Fibroblast of skin of scalp (primary cell): Measurements from ENCODE around the gene CLASP1.
"Not testable (repeated sequence)": the region's sequence is repeated elsewhere in the genome, so short reads cannot be mapped to it uniquely, and the experiment has no call there.

ENCODE experiments used
- DNase-seq: peaks from one replicate; pipeline ENCODE4 v3.0.0-alpha.2; 2013

Gene CLASP1

DNA sequence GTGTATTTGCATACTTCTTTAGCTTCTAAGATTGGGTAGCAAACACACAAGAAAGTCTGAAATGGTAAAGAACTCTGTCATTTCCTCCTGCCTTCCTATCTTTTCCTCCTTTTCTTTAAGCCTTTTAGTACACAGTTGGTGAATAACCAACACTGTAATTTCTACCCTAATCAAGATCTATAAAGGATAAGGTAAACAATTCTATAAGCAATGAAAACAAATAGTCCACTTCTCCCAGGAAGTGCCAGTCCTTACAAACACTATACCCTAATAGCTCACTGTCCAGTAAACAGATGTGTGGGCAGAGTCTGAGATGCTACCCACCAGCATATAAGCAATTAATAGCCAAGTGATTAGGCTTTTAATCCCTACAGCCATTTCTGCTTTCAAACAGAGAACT lies 283.2 kb downstream of the CLASP1 start:
- no peak for DNase-seq

DNA sequence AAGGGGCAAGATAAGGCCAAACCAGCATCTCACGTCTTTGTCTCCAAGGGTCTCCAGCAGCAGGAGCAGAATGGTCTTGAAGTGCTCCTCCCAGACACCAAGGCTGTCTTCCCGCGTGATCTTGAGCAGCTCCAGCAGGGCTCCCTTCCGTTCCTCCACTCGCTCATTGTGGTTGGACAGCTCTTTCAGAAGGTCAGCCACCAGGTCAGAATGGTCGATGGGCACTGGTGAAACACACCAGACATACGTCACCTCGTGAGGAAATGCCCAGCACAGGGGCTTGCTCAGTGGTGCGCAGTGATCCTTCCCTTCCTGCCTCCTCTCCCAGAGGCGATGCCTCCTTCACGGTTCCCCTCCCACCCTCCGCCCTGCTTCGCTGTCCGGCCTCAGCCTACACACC lies 284.2 kb downstream of the CLASP1 start:
- no peak for DNase-seq

DNA sequence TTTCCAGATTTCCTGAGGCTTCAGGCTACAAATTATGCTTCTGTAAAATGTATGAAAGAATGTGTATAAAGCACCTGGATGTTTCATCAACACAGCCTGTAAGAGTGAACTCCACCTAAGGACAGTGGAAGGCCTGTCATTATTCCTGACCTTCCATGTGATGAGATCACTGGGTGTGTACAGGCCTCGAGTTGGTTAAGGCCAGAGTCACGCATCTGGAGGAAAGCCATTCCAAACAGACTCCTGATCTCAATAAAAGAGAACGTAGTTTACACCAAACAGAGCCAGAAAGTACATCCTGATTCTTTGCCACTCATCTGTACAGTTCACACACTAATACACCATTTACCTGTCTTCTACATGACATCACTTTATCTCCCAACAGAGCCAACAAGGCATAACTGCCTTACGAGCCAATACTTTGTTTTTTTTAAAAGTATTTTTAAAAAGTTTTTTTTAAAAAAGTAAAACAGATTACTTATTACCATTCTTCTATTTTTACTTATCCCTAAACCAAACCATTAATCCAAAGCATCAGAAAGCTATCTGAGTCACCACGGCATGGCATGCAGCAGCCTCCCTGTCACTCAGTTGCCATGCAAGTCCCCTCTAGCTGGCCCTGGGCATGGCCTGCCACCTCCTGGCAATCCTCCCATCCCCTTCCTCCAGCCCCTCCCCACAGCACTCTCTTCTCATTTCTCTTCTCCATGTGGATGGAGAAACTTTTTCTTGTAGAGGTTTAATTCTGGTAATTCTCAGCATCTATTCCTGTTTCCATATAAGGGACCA lies 285.4 kb downstream of the CLASP1 start:
- DNase-seq = peak; percentile 26

DNA sequence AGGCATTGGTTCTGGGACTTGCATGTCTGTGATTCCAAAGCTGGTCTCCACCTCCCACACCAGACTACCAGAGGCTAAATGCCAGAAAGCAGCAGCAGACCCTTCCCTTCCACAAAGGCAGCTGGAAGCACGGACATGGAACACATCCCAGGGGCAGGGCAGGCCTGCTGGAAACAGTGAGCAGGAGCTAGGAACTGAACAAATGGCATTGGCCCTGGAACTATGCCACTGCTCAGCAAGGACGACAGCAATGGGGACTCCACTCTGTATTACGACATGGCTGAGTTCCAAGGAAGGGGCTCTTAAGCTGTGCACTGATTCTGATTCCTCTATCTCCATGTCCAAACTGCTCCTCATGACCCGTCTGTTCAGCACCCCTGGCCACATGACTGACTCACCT lies 286.5 kb downstream of the CLASP1 start:
- DNase-seq = no peak

DNA sequence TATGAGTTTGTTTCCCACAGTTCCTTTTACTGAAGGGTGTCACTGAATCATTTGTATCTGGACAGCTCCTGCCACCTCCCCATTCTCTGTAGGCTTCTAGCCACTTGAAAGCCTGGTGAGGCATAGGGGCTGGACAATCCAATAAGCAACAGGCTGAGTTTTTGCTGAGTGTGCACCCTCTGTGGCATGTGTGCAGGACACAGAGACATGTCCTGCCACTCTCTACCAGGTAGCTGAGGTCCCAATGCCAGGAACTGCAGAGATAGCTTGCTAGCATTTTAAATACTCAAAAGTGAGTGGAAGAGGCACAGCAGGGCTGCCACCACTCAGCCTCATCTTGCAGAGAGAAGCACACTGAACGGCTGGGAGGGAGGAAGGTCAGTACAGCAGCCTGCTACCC lies 287.0 kb downstream of the CLASP1 start:
- no peak for DNase-seq

DNA sequence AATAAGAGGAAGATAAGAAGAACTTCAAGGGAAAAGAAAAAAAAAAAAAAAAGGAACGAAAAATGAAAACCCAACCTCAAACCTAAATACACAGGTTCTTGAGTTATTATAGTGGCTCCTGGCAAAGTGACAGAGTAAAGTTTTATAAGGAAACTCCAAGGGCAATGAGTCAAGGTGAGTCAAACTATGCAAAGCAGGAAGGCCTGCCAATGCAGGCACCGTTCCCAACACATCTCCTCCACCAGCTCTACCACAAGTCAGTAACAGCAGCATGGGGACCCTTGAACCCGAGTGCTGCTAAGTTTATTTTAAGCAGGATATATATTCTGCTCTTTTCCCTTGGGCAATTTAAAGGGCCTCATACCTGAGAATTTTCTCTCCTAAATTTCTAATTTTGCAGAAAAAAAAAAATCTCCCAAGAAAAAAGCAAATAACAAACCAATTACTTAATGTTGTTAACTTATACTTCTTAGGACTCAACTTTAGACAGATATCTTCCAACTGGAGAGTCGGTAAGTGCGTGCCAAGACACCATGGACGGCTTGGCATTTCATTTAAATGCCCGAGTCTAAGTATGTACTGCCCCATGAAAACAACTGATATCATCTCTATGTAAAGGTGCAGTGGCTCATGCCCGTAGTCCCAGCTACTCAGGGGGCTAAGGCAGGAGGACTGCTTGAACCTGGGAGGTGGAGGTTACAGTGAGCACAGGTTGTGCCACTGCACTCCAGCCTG lies 288.5 kb downstream of the CLASP1 start:
- peak; percentile 44 for DNase-seq

DNA sequence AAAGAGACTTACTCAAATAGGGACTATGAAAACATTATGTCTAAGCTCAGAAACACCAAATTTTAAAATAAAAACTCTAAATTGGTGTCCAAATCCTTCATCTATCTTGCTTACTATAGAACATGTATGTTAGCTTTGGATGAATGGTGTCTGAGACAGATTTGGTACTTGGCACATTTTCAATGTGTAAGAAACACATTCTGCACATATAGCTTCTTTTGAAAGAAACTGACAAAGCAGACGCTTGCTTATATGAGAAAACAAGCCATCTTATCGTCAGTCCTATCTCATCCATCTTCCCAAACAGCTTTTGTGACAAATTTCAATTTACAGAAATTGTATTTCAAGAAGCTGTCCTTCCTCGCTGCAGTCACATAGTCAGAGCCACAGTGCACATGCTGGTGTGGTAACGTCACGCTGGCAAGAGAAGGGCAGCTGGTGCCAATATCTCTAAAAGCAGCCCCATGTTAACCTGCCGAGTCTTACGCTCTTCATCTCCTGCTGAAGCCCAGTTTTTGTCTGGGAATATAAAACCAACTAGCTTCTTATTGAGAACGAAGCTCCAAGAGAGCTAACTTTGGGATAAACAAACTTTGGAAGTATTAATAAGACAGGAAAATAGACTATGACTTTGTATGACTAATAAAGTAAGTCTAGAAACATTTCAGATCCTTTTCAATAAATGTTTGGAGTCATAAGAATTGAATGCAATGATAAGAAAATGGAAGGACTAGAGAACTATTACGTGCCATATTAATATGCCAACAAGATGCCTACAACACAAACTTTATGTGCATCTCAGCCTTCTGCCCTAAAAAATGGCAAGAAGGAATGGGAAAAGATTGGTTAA lies 289.3 kb downstream of the CLASP1 start:
- no peak for DNase-seq

DNA sequence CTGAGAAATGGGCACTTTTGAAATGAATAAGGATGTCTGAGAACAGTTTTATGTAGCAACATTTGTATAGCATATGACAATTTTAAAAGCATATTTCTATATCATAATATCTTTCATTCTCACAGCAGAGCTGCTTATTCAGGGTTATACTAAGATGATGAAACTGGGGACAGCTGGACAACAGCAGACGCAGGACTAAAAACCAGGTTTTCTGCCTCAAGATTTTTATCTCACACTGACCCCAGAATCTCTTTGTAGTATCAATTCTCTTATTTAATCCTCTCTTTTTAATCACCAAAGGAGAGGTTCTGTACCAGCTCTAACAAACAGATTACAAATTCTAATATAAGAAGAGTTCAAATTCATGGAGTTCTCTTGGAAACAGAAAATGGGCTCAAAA lies 290.1 kb downstream of the CLASP1 start:
- DNase-seq = no peak

DNA sequence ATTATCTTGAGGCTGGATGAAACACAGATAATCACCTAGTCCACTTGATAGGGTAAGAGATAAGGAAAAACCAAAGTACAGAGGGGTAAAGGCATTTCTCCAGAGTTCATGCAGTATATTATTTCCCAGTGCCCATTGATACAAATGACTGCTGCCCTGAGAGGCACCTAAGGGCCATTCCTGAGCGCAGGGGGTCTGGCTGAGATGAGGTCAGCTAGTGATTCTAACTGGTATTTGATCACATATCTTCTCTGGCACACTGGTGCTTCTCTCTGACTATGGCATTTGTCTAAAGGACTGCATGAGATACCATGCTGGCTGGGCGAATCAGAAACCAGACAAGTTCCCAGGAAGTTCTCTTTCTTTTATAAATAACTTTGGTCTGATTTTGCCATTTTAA lies 291.0 kb downstream of the CLASP1 start:
- DNase-seq = no peak

DNA sequence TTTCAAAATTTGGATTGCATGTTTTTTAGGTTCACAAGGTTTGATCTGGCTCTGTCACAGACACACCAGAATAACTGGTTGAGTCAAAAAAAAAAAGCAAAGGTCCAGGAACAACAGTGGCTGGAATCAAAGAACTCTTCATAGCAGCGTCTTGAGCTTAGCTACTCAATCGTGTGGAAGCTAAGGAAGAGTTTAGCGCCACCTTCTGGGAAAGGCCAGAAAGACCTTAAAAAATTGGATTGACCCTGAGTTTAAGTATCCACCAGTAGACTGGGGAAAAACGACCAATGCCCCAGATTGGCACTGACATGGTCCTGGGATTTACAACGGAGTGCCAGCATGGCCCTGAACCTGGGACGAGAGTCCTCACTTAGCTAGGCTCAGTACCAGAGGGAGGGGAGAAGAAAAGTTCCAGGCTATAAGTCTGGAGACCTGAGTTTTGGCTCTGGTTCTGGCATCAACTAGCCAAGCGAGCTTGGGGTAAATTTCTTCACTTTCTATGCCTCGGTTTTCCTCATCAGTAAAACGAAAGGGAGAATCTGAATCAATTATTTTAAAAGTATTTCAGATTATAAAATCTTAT lies 293.1 kb downstream of the CLASP1 start:
- DNase-seq = peak; percentile 63

DNA sequence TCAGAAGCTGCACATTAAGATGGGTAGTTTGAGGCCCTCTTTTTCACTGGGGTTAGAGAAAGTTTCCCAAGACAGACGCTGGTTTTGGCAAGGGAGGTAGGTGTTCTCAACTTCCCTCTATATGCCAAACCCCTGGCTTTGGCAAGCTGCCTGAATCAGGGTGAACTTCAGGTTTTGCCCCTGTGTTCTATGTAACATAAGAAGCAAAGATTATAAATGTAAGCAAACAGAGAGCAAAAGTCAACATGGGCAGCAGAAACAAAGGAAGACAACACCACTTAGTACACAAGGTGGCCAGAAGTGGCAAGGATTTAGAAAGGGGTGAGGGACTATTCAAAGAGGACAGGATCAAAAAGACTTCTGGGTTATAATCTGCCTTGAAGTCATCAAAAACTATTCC lies 293.8 kb downstream of the CLASP1 start:
- no peak for DNase-seq

DNA sequence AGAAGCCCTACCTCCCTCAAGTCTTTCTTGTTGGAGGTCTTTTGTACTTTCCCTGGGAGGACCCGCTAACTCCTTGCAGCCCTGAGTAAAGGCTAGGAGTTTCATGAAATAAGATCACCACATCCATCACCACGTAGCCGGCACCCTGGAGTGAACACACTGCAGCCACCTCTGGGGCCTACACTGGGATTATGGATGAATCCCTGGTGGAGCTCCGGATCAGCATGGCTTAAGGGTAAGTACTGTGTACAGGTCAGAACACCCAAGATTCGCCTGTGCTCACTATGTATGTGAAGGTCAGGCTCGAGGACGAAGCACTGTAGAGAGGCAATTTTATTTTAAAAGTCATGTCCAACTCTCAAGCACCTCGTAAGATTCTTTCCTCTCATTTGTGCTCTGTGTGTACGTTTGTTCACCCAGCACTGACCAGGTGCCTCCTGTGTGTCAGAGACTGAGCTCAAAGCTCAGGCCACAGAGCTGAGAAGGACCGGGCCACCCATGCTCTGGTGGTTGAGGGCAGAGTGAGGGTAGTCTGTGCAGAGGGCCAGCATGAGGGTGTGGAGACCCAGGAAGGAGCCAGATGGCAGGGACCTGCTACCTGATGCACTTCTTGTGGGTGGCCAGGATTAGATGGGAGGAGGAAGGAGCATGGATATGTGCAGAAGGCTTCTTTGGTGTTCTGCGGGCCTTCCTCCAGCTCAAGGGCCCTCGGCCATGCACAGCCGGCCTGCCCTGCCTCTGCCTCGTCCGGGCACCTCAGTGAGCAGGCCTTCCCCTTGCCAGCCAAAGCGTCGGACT lies 297.5 kb downstream of the CLASP1 start:
- no peak for DNase-seq

DNA sequence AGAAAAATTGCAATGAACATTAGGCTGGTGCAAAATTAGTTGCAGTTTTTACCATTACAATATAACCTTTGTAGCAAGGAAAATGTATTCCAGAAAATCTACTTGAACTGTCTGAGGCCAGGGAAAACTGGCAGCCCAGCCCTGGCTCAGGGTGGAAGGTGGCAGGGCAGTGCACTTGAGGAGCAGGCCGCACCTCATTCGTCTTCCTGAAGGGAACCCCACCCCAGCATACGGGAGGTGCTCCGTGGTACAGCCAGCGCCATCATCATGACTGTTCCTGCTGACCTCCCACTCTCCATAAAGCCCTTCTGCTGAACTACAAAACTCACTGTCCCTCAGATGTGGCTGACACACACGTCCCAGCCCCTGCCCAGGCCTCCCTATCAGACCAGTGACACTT lies 298.4 kb downstream of the CLASP1 start:
- no peak for DNase-seq

DNA sequence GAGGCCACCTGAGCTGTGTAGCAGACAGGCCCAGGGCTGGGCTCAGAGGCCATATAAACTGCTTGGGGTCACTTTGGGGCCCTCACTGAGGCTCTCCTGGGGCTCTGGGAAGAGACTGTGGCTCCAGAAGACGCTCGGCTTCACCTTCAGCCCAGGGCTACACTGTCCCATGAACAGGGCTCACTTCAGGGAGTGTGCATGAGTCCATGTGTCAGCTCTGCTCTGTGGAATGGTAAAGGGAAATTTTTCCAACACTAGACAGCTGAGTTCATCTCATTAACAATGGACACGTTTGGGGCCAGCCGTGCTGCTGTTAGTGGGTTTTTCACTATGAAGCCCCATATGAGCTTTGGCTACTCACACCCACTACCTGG lies 298.9 kb downstream of the CLASP1 start:
- no peak for DNase-seq

DNA sequence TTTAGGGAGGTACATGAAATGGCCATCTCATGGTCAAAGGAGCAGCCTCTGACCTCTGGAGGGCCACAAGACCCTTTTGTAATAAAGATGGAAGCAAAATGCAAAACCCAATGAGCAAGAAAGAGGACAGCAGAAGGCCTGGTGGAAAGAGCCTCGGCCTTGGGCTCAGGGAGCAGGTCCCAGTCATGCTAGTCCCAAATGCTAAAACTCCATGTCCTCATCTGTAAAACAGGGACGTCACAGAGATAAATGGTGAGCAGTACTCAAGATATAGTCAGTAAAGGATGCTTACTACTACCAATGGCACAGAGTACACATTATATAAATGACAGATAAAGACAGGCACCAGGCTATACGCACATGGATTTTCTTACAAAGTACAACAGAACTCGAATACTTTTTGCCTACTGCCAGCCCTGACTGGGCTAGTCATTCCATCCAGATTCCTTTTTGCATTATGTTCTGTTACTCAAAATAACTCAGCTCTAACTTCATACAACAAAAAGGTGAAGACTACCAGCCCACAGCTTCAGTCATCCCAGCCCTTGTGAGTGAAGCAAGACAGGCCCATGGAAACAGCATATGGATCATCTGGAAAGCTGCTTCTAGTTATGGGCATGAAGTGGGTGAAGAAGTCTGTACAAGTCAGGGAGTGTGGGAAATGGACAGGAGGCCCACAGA lies 299.4 kb downstream of the CLASP1 start:
- DNase-seq = no peak

DNA sequence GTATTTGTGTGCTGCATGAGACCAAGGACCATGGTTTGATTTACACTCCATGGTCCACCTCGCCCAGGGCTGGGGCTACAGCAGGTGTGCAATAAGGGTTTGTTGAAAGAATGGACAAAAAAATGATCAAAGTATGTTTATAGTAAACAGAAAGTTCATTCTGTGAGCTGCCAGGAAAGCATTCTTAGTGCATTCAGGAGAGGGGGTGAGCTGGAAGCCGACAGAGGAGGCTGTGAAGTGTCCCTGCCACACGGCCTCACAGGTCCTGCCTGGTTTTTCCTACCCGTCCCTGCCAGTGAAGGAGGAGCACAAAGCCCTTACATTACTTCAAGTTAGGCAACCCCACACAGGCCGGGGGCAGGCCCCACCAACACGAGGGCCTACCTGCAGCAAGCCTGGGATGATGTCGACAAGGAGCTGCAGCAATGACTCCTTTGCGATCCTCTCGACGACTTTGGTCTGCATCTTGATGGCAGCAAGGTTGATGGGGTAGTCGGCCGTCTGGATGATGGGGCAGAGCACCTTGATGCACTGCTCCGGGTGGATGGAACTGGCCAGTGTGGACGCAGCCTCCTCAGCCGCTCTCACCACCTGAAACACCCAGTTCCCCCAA lies 301.0 kb downstream of the CLASP1 start:
- DNase-seq = no peak

DNA sequence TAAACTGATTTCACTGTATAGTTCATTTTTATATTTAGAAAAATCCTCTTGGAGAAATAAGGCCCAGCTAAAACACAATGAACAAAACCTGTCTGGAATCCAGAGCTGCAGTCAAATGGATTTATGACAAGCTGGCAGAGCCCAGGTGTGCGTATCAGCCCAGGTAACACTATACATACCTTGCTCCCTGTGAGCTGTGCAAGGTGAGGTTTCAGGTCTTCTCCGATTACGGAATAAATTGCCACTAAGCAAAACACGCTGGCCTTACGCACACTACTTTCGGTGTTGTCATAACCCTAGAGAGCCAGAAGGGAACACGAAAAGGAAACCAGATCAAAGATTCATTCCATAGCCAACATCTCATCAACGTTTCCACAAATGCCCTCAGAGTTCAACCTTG lies 302.4 kb downstream of the CLASP1 start:
- no peak for DNase-seq

DNA sequence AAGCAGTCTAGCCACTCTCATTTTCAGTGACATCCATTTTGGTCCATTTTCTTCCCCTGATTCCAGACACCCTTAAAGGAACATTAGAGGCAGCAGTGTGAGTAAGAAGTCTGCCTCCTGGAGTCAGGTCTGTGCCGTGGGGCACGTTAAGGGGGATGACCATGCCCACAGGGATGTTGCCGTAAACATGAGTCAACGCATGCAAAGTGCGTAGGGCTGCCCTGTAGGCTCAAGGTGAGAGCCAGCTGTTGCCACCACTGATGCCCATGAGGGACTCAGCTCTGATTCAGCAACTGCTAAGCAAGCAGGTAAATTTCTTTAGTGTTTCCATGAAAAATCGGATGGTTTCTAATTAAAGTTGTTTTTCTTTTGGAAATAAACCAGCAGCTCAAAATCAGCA lies 302.9 kb downstream of the CLASP1 start:
- no peak for DNase-seq

DNA sequence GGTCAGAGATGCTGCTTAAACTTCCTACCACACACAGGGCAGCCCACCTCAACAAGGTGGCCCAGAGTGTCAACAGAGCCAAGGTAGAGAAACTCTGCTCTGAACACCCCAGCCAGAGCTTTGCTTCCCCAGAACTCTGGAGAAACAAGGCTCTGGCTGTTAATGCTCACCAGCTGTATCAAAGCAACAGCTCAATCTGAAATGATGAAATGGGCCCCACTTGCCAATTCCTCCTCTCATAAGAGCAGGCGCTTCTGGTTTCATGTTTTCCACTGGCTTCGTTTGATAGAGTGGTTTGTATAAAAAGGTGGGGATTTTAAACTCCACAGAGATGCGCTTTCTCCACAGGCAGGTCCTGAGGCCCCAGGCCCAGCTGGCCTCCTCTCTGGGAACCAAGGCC lies 303.4 kb downstream of the CLASP1 start:
- no peak for DNase-seq

DNA sequence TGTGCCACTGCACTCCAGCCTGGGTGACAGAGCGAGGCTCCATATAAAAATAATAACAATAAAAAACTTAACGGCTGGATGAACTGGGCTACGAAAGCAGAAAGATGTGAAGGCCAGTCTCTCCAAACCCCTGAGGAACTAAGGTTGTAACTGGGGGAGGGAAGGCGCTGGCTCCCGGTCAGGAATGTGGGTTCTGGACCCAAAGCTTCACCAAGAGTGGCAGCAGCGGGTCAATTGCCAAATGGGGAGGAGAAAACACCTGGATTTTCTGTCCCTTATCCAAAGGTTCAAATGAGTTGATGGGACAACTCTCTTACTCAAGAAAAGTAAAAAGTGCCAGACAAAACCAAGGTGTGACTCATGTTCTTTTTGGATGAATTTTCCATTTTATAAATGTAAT lies 304.2 kb downstream of the CLASP1 start:
- DNase-seq = no peak

DNA sequence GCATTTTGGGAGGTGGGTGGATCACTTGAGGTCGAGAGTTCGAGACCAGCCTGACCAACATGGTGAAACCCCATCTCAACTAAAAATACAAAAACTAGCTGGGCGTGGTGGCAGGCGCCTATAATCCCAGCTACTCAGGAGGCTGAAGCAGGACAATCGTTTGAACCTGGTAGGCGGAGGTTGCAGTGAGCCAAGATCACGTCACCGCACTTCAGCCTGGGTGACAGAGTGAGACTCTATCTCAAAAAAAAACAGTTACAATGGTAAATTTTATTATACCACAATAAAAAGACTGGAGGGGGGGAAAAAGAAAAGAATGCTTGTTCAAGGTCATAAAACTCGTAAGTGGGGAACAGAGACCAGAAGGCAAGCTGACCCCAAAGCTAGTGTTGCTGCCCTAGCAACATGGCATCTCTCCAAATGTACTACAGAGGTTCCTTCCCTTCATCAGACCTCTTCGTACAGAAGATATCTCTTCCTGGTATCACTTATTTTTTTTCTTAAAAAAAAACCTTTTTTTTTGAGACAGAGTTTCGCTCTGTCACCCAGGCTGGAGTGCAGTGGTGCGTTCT lies 305.3 kb downstream of the CLASP1 start:
- DNase-seq = not testable (repeated sequence)
